ENCODE measurements around the gene NGB.

The NGB gene

DNA sequence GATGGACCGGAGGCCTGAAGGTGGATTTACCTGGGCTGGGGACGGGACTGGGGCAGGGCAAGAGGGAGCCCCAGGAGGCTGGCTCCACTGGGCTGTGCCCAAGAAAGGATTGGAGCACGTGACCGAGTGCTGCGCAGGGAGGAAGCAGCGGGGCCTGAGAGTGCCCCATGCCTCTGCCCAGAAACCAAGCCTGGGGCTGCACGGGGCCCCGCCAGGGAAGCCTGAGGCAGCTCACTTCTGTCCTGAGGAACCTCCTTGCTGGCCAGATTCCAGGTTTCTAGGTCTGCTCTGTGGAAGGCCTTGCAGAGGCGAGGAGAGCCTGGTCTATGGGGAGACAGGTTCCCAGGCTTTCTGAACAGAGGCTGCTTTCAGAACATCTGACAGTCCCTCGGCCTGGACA, 10.4 kb downstream of the NGB start:
- no peak for DNase-seq

DNA sequence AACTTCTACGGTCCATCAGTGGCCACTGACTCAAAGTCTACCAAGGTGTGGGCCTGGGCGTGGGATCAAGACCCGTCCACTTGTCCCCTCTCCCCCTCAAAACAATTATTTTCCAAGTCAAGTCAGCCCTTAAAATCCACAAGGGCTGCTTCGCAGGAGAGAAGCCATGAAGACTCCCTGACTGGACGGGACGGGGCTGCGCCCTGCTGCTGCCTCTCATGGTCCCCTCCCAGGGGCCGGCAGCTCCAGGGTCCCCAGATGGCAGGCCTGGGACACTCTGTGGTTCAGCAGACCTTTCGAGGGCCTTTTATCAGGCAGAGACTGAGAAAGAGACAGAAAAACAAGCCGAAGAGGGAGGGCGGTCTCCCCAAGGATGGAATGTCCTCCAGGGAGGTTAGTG, 10.8 kb downstream of the NGB start:
- DNase-seq, result no peak

DNA sequence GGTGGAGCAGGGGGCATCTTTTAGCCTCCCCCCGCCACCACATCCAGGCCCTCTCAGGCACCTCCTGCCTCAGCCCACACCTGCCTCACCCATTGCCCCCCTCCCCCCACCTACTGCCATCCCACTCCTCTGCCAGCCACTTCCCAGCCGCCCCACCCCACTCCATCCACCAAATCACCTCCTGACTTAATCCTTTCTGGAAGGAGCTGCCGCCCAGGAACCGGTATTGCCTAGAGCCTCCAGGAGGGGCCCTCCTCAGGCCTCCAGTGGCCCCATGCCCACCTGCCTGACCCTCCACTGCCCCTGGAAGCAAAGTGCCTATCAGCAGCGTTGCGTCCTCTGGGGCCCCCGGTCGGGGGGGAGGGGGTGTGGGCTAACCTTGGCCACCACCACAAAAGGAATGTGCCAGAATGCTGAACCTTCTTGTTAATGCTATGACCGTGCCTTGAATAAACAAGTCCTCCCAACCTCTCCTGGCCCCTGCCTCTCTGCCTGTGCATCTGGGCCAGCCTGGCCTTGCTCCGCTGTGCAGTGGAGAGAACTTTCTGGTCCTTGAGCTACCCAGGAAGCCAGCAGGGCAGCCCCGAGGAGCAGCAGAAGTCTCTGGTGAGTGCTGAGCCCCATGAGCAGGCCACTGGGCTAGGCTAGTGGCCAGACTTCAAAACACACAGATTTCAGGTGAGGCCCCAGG, 11.8 kb downstream of the NGB start:
- DNase-seq, result no peak

DNA sequence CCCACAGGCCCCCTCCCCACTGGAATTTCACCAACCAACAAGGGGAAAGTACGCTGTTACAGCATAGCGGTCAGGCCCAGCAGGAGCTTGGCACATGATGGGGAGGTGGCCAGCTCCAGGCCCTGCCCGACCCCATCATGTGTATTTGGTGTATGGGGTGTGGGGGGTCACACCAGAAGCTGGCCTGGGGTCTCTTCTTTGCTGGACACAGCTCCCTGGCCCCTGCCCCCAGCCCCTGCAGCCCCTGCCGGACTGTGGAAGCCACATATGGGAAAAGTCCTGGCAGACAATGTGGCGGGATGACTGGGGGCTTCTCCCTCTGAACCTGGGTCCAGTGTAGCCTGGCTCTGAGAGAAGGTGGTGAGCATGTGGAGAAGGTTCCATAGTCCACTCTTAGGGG, 12.4 kb downstream of the NGB start:
- DNase-seq, result no peak

DNA sequence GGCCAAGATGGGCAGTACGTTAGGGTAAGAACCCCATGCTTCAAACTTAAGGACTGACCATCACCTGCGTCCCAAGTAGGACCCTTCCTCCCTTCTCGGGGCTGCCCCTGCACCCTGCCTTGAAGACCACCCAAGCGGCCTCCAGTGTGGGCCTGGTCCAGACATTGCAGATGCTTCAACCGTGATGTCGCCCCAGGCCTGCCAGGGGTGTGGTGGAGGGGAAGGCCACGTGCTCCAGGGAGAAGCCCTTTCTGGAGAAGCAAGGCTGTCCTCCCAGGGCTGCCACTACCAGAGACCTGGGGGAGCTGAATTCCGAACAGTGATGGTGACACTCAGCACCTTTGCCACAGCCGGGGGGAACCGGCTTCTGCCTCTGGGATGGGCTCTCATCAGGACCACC, 13.3 kb downstream of the NGB start:
- DNase-seq, result no peak

DNA sequence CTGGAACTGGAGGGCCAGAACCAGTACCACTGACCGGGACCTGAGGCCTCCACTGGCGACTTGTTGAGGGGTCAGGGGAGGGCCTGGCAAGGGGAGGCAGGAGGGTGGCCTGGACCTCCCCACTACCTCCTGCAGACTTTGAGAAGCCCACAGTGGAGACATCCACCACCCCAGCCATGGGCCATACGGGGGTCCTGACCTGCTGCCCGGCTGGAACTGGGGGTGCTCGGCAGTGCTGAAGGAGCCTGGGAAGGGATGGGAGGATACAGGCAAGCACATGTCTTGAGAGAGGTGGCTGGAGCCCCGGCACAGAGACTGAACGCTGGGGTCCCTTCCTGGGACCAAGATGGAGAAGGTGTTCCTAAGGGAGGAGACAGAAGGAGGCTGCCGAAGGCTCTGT, 14.3 kb downstream of the NGB start:
- DNase-seq, result no peak

DNA sequence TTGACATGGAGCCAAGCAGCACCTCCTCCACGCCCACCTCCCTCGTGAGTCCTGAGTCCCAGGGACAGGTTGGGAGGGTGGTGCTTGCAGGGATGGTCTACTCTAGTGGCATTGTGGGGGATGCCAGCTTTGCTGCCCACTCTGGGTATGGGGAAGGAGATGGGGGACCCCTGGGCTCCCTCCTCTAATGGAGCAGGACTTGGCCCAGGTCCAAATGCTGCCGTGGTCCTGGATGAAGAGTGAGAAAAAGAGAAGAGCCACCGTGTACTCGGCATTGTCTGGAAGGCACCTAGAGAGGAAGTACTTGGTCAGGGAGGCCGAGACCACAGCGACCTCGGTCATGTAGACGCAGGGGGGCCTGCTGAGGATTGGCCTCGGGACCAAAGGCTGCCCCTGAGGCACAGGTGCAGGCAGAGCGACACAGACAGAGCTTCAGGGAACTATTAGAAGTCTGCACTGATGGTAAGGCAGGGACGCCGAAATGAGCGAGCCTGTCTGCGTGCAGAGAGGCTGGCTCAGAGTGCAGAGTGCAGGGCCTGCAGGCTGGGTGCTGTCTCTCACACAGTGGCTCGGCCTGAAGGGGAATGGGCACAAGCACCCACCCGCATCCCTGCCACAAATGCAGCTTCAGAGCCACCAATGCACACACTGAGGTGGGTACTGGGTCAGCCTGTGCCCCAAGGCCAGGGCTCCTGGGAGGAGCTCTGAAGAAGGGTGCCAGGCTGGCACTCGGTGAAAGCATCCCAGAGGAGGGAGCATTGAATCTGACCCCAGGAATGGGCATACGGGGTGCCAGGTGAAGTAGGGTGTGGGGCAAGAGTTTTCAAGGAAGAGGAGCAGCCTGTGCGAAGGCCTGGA, 17.4 kb downstream of the NGB start:
- DNase-seq, result no peak

DNA sequence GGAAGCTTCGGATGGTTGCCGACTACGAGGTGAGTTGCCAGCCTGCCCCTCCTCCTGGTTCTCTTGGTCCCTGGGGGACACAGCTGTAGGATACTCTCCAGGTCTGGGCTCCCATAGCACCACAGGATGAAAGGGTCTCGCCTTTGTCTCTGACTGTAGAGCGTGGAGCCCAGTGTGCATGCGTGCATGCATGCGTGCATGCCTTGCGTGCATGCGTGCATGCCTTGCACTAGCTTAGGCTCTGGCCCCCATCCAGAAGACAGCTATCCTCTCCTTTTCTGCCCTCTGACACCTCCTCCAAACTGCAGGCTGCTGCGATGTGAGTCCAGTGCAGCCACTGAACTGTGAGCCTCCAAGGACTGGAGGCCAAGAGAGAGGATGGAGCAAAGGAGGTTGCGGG, 19.1 kb downstream of the NGB start:
- no peak for DNase-seq

DNA sequence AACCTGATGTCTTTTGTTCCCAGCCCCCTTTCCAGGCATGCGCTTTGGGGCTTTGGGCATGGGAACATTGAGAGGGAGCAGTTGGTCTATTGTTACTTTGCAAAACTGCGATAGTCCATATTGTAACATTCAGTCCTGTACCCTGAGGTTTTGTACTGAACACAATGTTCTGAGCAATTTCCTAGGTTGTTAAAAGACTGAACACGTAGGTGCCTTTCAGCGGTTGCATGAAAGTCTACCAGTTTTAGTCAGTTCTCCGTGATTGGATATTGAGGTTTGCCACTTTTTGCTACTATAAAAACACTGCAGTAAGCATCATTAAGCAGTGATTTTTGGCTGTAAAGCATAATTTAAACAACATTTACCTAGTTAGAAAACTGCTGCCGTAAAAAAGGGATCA, 20.1 kb downstream of the NGB start:
- no peak for DNase-seq

DNA sequence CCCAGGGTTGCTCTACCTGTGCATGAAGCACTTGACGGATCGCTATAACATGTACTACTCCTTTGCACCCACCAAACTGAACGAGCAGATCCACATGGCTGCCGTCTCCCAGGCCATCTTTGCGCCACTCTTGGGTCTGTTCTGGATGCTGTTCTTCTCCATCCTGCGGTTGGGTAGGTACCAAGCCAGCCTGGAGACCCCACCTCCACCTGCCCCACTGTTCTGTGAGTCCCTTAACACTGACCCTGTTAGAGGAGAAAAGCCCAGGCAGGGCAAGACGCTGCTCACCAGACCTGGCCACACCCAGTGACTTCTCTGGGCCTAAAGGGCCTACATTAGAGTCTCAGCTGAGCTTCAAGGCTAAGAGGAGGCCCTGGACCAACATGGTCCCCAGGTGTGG, 21.7 kb downstream of the NGB start:
- DNase-seq, result no peak

DNA sequence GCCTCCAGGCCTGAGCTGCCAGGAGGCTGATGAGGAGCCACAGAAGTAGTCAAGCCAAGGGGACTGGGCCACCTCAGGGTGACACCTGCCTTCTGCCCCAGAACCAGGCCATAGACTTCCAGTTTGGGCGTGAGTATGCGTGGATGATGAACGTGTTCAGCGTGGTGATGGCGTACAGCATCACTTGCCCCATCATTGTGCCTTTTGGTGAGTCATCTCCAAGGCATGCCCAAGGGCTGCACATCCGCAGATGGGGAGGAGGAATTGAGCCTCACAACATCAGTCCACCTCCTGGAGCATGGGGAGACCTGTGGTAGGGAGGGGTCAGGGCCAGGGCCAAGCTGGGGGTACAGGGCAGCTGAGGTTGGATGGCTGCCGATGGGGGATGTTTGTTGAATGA, 22.3 kb downstream of the NGB start:
- no peak for DNase-seq

DNA sequence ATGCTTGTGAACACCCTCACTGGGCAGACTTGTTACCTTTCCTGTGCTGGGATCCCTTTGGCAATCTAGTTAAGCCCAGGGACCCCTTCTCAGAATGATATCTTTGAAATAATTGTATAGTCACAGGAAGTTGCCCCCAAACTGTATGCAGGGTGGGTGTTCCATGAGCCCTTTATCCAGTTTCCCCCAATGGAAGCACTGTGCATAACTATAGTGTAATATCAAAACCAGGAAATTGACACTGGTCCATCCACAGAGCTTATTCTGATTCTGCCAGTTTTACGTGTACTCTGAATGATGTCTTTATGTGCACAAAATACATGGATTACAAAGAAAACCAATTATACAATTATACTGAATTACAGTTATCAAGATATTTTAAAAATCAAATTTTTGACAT, 24.2 kb downstream of the NGB start:
- no peak for DNase-seq

DNA sequence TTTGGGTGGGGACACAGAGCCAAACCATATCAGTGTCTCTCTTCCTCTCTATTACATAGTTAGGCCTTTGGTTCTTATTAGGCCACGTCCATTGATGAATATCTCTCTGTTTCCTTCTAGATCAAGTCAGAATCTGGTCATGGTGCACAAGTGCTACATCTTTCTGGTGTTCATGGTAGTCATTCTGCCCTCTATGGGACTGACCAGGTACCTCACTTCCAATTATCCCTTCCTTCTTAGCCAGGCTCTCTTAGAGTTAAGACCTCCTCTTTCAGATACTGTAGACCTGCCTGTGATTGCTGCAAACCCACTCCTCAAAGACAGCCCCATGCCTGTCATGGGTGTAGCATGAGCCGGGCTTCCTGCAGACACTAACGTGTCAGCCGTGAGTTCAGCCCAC, 25.2 kb downstream of the NGB start:
- no peak for DNase-seq

DNA sequence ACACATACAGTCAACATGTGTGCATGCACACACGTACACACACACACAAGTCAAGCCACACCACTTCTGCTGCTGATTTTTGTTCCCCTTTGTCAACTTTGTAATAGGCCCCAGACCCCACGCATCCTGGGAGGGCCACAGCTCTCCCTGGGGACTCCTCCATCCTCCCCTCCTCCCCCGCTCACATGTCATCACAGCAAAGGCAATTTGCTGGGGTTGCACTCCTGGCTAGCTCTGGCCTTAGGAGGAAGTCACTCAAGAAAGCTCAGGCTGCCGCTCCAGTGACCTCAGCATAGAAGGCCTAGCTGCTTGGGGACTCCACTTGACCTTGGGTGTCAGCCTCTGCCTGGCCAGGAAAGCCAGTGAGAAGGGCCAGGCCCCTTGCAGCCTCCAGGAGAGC, 27.2 kb downstream of the NGB start:
- DNase-seq, result no peak

DNA sequence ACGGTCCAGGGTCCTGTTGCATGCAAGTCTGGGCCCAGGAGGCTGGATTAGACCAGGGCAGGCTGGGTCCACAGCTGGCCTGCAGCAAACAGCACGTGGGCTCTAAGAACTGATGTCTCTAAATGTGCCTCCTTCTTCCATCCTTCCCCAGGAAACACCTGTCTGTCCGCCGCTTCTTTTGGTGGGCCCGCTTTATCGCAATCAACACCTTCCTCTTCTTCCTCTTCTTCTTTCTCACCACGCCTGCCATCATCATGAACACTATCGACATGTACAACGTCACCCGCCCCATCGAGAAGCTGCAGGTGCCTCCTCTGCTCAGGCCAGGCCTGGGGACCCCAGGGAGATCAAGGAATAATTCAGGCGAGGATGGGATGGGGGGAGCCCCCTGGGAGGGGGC, 28.3 kb downstream of the NGB start:
- DNase-seq, result no peak

DNA sequence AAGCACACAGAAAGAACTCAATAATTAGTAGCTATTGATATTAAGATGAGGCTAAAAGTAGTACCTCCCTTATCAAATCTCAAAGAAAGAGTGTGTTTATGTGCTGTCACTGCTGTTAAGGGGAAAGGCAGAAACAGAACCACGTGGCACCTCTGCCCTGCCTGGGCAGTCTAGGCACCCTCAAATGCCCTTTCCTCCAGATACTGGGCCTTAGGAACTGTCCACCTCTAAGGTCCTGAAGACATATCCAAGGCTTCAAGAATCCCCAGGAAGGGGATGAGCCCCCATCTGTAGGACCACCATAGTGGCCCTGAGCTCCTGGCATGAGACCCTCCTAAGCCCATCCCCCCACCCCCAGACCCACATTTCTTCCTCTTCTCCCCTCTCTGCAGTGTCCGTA, 29.1 kb downstream of the NGB start:
- no peak for DNase-seq

DNA sequence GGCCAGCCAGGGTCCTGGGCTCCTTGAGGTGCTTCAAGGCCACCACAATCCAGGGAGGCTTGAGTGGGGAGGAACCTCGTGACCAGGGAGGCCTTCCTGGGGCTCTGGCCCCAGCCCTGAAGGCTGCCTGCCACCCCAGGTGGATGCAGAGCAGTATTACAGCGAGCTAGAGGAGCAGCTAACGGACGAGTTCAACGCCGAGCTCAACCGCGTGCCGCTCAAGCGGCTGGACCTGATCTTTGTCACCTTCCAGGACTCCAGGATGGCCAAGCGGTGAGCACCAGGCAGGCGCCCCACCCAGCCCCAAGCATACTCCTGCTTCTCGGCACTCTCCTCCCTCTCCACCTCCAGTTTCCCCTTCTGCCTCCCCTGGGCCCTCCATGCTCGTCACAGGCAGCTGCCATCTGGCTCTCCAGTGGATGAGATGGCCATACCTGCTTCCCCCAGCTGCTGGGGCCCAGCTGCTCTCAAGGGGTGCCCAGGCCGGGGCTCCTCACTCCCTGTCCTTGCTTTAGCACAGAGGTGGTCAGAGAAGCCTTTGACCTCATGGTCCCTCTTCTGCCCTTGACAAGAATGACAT, 30.6 kb downstream of the NGB start:
- DNase-seq, result no peak

DNA sequence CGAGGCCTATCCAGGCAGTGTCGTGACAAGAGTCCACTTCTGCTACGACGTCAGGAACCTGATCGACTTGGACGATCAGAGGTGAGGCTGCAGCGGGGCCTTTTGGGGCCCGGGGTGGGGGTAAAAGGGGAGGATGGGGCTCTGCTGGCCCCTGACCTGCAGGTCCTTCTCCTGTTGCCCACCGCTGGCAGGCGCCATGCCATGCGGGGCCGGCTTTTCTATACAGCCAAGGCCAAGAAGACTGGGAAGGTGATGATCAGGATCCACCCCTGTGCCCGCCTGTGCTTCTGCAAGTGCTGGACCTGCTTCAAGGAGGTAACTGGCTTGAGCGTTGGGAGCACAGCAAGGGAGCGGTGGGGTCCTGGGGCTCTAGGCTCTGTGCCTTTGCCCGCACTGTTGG, 31.6 kb downstream of the NGB start:
- DNase-seq, result no peak

DNA sequence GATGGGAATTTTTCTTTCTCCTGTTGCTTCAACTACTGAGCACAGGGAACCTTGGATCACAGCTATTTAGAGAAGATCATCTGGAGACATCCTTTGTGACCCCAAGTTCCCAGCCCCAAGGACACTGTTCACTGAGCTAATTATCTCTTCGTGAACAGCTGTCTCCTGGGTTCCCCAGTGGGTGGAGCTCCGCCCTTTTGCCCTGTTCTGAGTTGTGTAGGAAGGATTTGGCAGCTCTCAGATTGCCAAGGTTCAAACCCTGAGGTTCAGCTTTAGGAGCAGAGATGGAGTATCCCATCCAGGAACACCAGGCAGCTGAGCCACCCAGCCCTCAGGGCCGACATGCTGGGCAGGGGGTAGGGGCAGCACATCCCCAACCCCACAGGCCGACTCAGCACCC, 32.0 kb downstream of the NGB start:
- DNase-seq, result no peak

DNA sequence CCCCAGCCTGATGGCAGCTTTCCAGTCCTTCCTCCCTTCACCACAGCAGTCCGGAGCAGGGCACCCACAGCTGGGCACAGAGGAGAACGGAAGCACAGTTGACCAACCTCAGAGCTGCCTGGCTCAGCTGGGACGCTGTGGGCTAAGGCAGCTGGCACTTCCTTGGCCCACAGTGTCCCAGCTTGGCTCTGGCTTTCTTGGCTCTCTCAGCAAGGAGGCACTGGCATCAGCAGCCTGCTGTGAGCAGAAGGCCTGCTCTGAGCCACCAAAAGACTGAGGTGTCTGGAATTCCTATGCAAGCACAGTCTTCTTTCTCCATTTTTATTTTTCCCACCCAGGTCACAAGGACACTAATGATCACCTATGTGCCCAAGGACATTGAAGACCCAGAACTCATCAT, 32.6 kb downstream of the NGB start:
- no peak for DNase-seq

DNA sequence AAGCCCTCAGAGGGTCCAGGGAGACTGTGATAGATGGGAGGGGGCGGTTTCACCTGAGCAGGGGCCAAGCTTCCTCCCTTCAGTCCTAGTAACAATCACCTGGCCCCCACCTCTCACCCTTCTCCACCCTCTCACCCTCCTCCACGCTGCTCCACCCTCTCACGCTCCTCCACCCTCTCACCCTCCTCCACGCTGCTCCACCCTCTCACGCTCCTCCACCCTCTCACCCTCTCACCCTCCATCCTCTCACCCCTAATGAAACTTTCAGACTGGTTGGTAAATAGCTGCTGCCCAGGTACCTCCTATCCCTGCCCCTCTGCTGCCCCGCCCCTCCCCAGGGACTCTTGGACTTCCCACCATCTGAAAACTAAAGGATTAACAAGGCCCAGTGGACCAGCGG, 34.2 kb downstream of the NGB start:
- DNase-seq, result no peak

DNA sequence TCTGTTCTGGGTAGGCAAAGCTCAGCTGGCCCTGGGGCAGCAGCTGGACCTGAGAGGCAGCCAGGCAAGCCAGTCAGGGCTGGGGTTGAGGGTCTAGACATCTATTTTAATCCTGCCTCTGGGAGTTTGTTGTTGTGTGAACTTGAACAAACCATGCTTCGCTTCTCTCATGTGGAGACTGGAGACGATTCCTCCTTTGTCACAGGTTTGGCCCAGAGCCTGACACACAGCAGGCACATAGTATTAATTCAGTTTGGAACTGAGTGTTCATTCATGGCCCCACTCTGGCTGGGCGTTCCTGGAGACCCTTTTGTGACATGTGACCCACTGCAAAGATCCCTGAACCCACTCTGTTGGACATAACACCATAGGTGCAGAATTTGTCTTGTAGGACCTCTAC, 39.3 kb downstream of the NGB start:
- DNase-seq, result no peak

DNA sequence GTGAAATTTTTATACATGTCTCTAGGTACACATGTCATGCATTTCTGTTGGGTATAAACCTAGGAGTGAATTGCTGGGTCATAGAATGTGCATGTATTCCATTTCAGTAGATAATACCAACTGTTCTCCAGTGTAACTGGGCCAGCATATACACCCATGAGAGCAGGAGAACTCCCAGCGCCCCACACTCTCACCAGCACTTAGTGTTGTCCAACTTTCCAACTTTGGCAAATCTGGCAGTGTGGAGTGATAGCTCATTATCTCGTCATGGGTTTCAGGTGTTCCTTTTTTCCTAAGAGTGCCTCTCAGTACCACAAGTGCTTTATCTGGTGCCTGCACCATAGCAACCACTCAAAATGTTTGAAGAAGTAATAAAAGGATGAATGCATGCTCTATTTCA, 40.1 kb downstream of the NGB start:
- no peak for DNase-seq

DNA sequence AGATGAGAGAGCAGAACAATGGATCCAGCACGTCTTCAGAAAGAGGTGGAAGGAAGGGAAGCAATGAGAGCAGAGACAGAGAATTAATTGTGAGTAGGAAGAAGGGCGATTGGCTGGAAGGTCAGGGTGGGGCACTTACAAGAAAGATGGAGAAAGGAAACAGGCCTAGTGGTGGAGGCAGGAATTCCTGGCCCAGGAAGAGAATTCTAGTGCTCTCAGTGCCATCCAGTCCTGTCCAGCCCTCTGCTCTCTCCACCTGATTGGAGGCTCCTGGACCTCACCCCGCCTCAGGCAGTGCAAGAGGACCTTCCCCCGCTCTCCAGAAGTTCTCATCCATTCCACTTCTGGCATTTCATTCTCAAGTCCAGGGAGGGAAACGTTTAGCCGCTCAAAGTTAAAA, 43.0 kb downstream of the NGB start:
- DNase-seq, result no peak
